ENCODE measurements around the gene CCT4.
"Not testable (repeated sequence)": the region's sequence is repeated elsewhere in the genome, so short reads cannot be mapped to it uniquely, and the experiment has no call there.

Gene CCT4

DNA sequence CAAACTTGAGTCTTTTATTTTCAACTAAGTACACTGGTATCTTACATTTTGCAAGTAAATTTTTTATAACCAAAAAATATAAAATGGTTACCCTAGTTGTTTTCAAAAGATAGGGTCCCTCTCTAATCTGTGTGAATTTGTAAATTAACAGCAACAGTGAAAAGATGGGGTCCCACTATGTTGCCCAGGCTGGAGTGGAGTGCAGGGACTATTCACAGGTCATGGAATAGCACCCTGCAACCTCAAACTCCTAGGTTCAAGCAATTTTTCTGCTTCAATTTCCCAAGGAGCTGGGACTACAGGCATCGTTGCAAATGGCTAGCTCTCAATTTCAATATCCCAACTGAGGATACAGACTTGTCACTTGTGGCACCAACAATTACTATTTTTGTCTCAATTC lies 12.1 kb downstream of the CCT4 start:
- TF ChIP-seq, protein P1, sequence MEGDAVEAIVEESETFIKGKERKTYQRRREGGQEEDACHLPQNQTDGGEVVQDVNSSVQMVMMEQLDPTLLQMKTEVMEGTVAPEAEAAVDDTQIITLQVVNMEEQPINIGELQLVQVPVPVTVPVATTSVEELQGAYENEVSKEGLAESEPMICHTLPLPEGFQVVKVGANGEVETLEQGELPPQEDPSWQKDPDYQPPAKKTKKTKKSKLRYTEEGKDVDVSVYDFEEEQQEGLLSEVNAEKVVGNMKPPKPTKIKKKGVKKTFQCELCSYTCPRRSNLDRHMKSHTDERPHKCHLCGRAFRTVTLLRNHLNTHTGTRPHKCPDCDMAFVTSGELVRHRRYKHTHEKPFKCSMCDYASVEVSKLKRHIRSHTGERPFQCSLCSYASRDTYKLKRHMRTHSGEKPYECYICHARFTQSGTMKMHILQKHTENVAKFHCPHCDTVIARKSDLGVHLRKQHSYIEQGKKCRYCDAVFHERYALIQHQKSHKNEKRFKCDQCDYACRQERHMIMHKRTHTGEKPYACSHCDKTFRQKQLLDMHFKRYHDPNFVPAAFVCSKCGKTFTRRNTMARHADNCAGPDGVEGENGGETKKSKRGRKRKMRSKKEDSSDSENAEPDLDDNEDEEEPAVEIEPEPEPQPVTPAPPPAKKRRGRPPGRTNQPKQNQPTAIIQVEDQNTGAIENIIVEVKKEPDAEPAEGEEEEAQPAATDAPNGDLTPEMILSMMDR (IDR thresholded peaks at IDR 0.05) = no peak
- TF ChIP-seq ZFX (IDR thresholded peaks at IDR 0.05; ENCODE audit: borderline replicate concordance) = no peak
- no peak overlapping the region for H3K27ac ChIP-seq

GRCh38 chr2:61866482-61867089 lies 21.9 kb downstream of the CCT4 start:
- H3K27ac ChIP-seq = not testable (repeated sequence)

DNA sequence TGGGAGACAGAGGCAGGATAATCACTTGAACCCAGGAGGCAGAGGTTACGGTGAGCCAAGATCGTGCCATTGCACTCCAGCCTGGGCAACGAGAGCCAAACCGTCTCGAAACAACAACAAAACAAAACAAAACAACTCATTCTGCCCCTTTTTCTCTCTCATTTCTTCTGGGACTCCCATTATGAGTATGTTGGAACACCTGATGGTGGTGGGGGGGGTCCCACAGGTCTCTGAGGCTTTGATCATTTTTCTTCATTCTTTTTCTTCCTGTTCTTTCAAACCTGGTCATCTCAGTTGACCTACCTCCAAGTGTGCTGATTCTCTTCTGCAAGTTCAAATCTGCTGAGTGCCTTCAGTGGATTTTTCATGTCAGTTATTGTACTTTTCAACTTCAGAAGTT lies 26.4 kb downstream of the CCT4 start:
- TF ChIP-seq, protein P1 (IDR thresholded peaks at IDR 0.05) = no peak
- TF ChIP-seq ZFX (IDR thresholded peaks at IDR 0.05; ENCODE audit: borderline replicate concordance) = no peak
- no peak overlapping the region for H3K27ac ChIP-seq

- TF ChIP-seq ZFX (IDR thresholded peaks at IDR 0.05; ENCODE audit: borderline replicate concordance) = no peak
- no peak overlapping the region for H3K27ac ChIP-seq
Measured at GRCh38 chr2:61857224-61857623, 31.2 kb downstream of the CCT4 start.

- TF ChIP-seq, protein P1 (IDR thresholded peaks at IDR 0.05) = no peak
- no peak for TF ChIP-seq ZFX (IDR thresholded peaks at IDR 0.05; ENCODE audit: borderline replicate concordance)
- peak overlapping the region; percentile 85 for H3K27ac ChIP-seq
Measured at GRCh38 chr2:61855318-61855613, 33.2 kb downstream of the CCT4 start.

DNA sequence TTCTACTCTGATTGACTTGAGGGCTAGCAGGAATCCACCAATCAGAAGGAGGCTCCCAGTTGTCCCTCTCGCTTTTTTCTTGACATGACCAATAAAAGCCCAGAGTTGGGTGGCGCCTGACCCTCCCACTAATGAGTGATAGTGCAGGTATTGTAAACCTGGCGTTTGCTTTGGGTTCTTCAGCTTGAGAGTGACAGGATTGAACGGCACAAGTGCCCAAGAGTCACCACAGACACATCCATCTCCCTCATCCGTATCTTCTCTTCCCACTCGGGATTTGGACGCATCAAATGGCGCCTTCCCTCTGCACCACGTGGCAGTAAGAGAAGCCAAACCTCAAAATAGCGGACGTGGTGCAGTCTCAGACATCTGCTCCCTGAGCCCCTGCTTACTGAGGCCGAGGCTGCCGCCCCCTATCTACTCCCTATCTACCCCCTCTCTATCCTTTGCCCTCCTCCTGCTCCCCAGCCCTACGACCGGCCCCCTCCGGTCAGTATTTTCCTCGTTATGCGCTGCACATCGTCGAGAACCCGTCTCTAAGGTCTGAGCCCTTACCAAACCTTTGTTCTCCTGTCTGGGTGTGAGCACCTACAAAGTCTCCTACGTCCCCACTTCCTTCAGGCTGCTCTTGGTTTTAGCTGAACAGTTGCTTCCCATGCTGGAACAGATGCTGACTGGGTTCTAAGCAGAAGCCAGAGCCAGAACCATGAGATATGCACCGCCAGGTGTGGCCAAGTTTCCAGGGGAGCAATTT lies 33.7 kb downstream of the CCT4 start:
- peak overlapping the region; percentile 85 for H3K27ac ChIP-seq
- TF ChIP-seq, protein P1 (IDR thresholded peaks at IDR 0.05) = no peak
- no peak for TF ChIP-seq ZFX (IDR thresholded peaks at IDR 0.05; ENCODE audit: borderline replicate concordance)

GRCh38 chr2:61853847-61854563 lies 34.5 kb downstream of the CCT4 start, which contains the start of gene FAM161A:
TSS of gene FAM161A (minus strand) at chr2:61854060. CDS start at chr2:61854041, 19 bp downstream.
- no peak for TF ChIP-seq ZFX (IDR thresholded peaks at IDR 0.05; ENCODE audit: borderline replicate concordance)
- TF ChIP-seq, protein P1 (IDR thresholded peaks at IDR 0.05) = no peak

More at GRCh38 chr2:61853847-61854563, 34.5 kb downstream of the CCT4 start, which contains the start of gene FAM161A:
- peak within 1 kb of the TSS; percentile 85 for H3K27ac ChIP-seq

Data from 22Rv1 (cell line).